Stimulated activated CD8-positive, alpha-beta memory T cell treated with anti-CD3 and anti-CD28 coated beads, Interleukin-7, amount 100 ng/mL, for 4 hours (primary cell): ENCODE measurements around the gene SMIM33.
"Not testable (repeated sequence)": the region's sequence is repeated elsewhere in the genome, so short reads cannot be mapped to it uniquely, and the experiment has no call there.

Experiments
- DNase-seq, 2 donors: peaks; one replicate each; pipeline ENCODE4 v3.0.0-alpha.2; 2020; ENCODE audit warnings: low read depth in 2 of 2

Gene SMIM33

DNA sequence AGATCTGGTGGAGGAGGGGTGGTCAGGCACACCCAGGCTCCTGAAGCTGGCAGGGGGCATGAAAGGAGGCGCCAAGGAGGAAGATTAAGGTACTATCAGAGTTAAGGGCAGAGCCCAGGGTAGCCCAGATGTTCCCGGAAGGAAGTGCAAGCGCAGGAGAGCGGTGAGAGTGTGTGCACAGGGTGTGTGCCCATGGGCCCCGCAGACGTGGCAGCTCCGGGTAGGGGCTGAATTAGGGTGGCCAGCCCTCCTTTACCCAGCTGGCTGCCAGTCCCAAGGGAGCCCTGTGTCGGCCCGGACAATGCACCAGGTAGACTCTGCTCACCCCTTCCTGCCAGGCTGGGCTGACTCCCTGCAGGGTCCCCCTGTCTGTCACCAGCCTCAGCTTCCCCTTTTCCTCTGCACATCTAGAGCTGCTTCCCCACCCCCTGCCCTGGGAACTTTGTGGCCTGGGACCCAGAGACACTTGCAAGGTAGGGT, at the start of gene SMIM33:
SMIM33 (plus strand) TSS at position 184 of the 480 bp plus-strand sequence; CDS start at position 302, 118 bp downstream.
- no peak for DNase-seq

DNA sequence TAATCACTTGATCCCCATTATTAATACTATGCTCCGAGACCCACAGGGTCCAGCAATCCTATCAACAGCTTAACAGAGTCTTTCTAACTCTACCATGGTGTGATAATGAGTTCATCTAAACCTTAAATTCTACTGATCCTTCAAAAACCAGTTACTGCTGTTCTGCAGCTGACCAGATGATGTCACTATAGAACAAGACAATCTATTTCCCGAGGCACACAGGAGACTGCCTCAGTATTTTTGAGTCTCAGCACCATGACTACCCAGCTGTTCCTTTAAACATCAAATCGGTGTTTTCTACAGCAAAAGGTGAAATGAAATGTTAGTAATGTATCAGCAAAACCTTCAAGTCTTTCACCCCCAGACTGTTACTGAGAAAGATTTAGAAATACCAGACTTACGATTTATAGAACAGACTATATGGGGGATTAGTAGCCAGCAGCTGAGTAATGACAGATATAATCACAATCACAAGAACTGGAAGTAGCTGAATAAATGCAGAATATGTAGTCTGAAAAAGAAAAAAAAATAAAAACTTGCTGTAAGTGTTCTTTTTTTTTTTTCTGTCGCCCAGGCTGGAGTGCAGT, 48.4 kb upstream of the SMIM33 start:
- no peak for DNase-seq

DNA sequence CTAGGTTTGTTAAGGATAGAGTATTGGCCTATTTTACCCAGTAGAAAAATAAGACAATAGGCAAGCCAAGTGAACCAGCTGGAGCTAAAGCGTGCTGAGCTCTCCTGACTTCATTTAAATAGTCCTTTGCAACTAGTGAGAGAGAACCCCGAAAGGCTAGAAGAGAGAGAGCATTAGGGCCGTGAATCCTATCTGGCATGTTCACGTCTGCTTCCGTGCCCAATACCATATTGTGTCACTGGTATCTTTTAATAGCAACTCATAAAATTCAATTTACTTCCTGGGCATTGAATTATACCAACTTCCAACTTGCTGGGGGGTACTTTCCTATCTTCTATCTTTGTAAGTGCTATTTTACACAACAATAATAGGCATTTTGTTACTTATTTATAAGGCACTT, 45.3 kb upstream of the SMIM33 start:
- DNase-seq: no peak

DNA sequence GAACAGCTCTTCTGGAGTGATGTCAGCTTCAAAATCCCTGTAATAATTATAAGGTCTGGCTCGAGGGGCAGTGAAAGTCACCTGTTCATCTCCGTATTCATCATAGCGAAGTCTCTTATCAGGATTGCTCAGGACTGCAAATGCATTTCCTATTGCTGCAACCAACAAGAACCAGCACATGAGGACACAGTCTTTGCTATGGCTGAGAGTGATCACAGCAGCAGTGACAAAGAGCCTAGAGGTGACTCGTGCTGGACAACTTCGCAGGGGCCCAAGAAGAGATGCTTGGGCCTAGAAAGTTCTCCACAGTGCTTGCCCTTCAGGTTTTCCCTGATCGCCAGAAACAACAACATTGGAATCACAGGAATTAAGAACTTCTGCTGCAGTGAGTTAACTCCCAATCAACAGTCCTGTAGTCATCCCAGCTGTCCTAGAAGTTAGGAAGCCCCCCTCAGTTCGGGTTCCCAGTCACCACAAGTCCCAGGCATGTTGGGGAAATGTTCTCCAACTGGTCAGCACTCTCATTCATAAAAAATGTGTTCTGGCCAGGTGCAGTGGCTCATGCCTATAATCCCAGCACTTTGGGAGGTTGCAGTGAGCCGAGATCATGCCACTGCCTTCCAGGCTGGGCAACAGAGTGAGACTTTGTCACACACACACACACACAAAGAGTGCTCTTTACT, 44.5 kb upstream of the SMIM33 start:
- DNase-seq: no peak

DNA sequence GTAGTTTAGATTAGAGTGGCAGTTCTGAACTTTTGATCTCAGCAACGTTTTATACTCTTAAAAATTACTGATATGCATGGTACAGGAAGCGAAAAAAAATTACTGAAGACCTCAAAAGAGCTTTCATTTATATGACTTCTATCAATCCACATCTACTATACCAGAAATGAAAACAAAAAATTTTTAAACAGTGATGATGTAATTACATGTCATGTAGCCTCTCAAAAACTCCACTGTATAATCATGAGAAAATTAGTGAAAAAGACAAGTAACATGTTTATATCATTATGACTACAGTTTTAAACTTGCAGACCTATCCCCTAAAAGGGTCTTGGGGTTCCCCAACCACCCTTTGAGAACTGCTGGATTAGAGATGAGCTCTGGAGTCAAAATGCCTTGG, 40.8 kb upstream of the SMIM33 start:
- DNase-seq: no peak

DNA sequence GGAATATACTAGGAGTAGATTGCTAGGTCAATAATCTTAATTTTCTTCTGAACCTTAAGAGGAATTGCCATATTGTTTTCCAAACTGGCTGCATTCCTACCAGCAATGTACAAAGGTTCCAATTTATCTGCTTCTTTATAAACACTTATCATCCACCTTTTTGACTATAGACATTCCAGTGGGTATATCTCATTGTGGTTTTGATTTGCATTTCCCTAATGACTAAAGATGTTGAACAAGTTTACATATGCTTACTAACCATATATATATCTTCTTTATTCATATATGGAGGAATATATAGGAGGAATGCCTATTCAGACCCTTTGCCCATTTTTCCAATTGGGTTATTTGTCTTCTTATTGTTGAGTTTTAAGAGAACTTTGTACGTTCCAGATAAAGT, 39.1 kb upstream of the SMIM33 start:
- no peak for DNase-seq

DNA sequence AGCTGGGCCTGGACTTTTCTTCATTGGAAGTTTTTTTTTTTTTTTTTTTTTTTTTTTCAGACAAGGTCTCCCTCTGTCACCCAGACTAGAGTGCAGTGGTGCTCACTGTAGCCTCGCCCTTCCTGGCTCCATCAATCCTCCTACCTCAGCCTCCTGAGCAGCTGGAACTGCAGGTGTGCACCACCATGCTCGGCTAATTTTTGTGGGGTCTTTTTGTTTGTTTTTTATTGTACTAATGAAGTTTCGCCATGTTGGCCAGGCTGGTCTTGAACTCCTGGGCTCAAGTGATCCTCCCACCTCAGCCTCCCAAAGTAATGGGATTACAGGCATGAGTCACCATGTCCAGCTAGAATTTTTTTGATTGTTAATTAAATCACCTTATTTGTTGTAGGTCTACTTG, 35.1 kb upstream of the SMIM33 start:
- no peak for DNase-seq

DNA sequence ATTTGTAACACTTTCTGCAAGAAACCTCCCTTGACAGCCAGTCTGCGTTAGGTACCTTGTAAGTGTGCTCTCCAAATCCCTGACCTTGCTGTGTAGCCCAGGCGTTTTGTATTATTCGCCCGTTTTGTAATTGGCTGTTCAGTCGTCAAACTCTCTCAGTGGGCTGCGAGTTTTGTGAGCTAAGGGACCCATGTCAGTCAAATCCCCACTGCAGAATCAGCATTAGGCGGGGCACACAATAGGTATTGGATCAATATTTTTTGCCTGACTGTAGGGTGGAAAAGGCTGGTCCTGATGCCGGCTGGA, 32.1 kb upstream of the SMIM33 start:
- no peak for DNase-seq

DNA sequence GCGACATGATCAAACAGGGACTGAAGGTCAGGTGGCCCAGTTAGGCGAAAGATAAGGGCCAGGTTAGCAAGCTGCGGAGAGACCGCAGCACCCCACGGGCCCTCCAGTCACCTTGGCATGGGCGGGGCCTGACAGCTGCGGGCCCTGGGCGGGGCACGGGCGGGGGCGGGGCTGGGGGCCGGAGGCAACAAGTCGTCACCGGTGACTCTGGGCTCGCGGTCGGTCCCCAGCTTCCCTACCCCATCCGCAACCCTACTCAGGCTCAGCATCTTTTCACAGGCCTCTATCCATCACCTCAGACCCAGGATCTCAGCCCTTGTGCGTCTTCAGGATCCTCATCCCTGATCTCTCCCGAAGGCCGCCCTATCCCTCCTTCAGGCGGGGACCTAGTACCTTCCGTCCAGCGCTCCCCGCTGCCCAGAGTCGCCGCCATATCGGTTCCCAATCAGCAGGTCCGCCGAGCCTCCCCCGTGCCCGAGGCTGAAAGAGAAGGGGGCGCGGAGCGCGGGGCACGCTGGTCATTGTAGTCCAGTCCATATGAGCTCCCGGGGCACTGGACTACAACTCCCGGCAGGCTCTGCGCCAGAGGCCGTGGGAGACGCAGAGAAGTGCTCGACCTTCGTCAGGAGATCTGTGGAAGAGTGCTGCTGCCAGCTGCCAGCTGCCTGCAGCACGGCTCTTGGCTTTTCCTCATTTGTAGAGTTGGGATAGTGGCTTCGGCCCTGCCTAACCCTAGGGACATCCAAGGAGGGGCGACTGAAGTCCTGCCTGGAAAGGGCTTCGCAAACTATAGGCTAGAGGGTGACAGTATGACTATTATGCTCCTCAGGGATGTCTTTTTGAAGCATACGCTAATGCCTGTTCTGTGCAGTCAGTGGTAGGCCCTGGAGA, 31.5 kb upstream of the SMIM33 start, which contains the start of gene DNAJC18:
DNAJC18 (minus strand) TSS at position 513 of the 891 bp plus-strand sequence; CDS start at position 433, 80 bp downstream.
- DNase-seq: peak; percentile 78 to 83

DNA sequence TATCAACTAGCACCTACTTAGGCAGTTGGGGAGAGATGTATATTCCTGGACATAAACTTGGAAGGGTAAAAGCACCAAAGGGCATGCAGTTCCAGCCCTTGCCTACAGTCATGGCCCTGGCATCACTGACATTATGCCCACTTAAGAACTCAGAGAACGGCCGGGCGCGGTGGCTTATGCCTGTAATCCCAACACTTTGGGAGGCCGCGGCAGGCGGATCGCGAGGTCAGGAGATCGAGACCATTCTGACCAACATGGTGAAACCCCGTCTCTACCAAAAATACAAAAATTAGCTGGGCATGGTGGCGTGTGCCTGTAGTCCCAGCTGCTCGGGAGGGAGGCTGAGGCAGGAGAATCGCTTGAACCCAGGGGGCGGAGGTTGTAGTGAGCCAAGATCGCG, 30.4 kb upstream of the SMIM33 start:
- DNase-seq: not testable (repeated sequence)

DNA sequence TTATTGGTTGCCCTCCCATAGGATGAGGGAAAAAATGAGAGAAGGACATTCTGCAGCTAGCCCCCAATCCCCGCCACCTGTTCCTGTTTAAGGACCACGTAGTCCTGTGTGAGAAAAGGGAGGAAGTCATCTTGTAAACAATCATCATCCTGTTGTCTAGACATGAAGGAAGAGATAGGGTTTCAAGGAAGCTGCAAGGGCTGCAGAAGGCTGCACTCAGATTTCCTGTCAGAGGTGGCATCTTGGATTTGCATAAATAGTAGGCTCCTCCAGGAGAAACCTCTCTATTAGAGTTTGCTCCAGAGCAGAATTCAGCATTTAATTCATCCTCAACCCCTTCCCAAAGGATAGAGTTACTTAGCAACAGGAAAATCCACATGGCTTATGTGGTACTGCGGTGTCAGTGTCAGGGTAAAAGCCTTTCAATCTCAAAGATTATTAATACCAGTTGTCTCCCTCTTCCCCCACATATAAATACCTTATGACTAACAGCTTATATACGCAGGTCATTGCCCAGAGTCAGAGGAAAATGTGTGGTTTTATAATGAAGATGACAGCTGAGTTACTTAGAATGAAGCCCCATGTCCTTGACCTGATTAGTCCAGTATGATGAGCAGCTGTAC, 26.9 kb upstream of the SMIM33 start:
- DNase-seq: no peak

DNA sequence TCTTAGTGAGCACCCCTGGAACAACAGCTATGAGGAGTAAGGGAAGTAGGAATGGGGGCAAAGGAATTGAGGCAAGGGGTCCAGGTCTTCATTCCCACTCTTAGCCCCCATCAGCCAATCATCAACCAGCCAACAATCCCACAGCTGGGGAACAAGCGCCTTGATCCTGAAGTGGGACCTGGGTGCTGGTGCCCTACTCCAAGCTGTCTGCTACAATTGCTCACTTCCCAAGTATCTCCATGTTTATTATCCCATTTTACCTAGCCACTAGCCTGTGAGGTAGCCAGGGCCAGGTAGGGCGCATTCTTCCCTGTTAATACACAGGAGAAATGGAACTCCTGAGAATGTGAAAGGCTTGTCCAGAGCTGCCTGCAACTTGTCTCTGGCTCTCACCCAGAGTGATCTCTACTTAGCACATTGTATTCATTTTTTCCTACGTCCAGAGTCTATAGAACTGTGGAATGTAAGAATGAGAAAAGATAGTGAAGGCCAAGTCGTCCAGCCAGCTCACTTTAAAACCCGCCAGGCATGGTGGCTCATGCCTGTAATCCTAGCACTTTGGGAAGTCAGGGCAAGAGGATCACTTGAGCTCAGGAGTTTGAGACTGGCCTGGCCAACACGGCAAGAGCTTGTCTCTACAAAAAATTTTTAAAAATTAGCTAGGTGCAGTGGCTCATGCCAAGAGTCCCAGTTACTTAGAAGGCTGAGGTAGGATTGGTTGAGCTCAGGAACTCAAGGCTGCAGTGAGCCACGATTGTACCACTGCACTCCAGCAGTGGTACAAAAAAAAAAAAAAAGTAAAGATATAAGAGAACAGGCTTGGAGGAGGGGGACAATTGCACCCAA, 25.3 kb upstream of the SMIM33 start:
- no peak for DNase-seq

DNA sequence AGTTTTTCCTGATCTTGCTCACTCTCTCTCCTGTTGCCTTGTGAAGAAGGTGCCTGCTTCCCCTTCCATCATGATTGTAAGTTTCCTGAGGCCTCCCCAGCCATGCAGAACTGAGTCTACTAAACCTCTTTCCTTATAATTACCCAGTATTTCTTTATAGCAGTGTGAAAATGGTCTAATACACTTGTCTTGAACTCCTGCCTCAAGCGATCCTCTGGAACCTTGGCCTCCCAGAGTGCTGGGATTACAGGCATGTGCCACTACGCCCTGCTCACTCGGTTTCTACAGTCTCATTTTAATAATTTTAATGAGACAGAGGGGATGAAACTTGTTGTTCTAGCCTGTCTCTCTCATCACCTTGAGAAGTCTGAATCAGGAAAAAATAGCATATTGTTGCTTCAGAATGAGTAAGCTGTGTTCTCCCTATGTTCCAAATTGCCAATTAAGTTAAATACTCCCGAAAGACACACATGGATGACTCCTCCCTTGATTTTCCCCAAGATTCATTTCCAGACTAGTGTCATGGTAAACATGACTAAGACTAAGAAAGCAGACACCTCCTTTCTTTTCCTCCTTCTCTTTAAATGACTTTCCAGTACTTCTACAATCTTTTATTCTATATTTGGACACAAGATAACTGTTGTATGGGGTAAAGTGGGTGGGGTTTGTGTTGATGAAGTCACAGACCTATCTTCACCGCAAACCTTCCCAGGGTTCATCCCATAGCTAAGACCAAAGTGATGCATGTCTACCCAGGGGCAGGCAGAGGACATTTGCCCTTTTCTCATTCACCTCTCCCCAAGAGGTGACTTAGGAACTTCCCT, 23.6 kb upstream of the SMIM33 start:
- no peak for DNase-seq

DNA sequence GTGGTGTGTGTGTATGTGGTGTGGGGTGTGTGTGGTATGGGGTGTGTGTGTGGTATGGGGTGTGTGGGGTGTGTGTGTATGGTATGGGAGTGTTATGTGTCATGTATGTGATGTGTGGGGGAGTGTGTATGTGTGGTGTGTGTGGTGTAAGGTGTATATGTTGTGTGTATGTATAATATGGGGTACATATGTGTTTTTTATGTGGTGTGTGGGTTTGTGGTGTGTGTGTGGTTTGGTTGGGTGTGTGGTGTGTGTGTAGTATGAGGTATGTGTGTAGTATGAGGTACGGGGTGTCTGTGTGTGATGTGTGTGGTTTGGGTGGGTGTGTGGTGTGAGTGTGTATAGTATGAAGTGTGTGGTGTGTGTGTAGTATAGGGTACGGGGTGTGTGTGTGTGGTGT, 19.6 kb upstream of the SMIM33 start:
- no peak for DNase-seq

DNA sequence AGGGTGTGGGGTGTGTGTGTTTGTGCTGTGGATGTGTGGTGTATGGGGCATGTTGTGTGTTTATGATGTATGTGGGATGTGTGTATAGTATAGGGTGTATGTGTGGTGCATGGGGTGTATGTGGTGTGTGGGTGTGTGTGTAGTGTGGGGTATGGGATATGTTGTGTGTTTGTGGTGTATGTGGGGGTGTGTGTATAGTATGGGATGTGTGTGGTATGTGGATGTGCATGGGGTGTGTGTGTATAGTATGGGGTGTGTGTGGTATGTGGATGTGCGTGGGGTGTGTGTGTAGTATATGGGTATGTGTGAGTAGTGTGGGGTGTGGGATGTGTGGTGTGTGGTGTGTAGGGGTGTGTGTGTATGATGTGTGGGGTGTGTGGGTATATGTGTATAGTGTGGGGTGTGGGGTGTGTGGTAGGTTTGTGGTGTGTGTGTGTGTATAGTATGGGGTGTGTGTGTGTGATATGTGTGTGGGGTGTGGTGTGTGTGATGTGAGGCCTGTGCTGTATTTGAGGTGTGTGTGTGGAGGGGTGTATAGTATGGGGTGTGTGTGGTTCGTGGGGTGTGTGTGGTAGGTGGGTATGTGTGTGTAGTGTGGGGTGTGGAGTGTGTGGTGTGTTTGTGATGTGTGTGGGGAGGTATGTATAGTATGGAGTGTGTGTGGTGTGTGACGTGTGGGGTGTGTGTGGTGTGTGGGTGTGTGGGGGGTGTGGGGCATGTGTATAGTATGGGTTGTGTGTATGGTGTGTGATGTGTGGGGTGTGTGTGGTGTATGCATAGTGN, 18.7 kb upstream of the SMIM33 start:
- DNase-seq: no peak

DNA sequence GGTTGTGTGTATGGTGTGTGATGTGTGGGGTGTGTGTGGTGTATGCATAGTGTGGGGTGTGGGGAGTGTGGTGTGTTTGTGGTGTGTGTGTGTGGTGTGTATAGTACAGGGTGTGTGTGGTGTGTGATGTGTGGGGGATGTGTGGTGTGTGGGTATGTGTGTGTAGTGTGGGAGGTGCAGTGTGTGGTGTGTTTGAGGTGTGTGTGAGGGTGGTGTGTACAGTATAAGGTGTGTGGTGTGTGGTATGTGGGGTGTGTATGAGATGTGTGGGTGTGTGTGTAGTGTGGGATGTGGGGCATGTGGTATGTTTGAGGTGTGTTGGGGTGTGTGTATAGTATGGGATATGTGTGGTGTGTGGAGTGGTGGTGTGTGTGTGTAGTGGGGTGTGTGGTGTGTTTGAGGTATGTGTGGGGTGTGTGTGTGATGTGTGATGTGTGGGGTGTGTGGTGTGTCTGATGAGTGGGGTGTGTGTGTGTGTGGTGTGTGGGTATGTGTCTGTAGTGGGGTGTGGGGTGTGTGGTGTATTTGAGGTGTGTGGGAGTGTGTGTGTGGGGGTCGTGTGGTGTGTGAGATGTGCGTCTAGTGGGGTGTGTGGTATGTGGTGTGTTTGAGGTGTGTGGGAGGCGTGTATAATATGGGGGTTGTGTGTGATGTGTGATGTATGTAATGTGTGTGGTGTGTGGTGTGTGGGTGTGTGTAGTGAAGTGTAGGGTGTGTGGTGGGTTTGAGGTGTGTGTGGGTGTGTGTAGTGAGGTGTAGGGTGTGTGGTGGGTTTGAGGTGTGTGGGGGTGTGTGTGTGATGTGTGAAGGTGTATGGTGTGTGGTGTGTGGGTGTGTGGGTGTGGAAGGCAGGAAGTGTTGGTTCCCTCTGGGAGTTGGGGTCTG, 16.9 kb upstream of the SMIM33 start:
- peak; percentile 50 to 54 for DNase-seq

DNA sequence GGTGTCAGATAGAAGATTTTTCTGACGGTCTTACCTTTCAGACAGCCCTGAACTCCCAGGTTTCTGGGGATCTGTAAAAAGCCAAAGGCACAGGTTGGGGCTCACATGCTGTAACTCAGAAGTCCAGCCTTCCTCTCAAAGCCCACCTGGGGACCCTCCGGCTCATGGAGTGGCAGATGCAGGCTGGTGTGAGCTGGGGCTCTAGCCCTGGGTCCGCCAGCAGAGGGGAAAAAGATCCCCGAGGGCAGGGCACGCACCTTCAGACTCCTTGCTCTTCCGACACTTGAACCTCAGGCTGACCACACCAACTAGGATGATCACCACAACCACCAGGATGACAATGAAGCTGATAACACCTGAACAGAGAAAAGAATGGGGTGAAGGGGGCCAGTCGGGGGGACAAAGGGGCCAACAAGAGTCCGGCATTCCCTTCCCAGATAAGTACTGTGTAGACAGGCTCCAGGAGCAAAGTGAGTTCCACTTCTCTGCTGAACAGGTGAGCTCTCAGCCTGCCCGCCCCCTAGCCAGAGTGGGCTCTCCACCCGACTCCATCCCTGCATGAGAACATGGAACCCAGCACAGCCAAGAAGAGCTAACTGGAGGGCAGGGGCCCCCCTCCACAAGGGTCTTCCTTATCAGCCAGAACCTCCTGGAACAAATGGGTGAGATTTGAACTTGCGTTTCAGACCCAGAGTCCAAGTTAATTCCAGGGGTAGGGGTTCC, 16.1 kb upstream of the SMIM33 start:
- DNase-seq: no peak

DNA sequence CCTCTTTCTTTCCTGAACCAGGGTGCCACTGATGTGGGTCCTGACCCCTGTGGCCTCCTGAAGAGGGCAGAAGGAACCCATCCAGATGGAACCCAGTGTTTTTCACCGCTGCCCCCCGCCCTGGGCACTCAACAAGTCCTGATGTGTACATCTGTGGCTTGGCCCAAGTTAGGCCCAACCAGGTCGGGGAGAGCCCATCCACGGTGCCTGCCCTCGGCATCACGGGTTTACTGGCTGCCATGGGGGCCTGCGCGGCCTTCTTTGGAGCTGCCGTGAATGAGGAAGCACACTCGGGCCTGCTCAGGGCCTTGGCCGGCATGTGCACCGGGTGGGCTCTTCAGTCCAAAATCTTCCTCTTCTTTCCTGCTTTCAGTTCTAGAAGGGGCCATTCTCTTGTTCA, 14.0 kb upstream of the SMIM33 start:
- DNase-seq: no peak
